ENCODE results near the gene OR14A2. TPM values are rescaled to one million over a fixed set of nuclear protein-coding genes. Genes with fewer than 3 reads are reported as not detected.

OR14A2 gene
- polyA plus RNA-seq, 1 of the 3 experiments (the other 2 are of a cell fraction) = not detected

Other genes starting within 250 kb of the OR14A2 start
- gene OR2C3, start 211.7 kb downstream of the OR14A2 start, polyA plus RNA-seq (2012; rRNA removed) = not detected in 2 replicates
- not detected in 2 replicates for gene GCSAML, start 199.0 kb downstream of the OR14A2 start, polyA plus RNA-seq (2012; rRNA removed)
- gene OR2G2, start 159.8 kb downstream of the OR14A2 start, polyA plus RNA-seq (2012; rRNA removed) = not detected in 2 replicates
- gene OR2G3, start 142.6 kb downstream of the OR14A2 start, polyA plus RNA-seq (2012; rRNA removed) = not detected in 2 replicates
- gene OR13G1, start 68.4 kb downstream of the OR14A2 start, polyA plus RNA-seq (2012; rRNA removed) = not detected in 2 replicates
- not detected in 2 replicates for gene OR6F1, start 31.5 kb downstream of the OR14A2 start, polyA plus RNA-seq (2012; rRNA removed)
- not detected in 2 replicates for gene OR14K1, start 9.5 kb downstream of the OR14A2 start, polyA plus RNA-seq (2012; rRNA removed)
- not detected in 2 replicates for gene OR1C1, start 12.4 kb upstream of the OR14A2 start, polyA plus RNA-seq (2012; rRNA removed)
- gene OR14A16, start 76.0 kb upstream of the OR14A2 start, polyA plus RNA-seq (2012; rRNA removed) = not detected in 2 replicates
- gene OR11L1, start 93.8 kb upstream of the OR14A2 start, polyA plus RNA-seq (2012; rRNA removed) = not detected in 2 replicates
- gene TRIM58, start 109.0 kb upstream of the OR14A2 start, polyA plus RNA-seq (2012; rRNA removed) = 0.13 and 0.35 TPM in 2 replicates
- gene OR2W3, start 147.4 kb upstream of the OR14A2 start, polyA plus RNA-seq (2012; rRNA removed) = 0.13 TPM in 1 of 2 replicates, not detected in the other
- gene OR2T8, start 172.1 kb upstream of the OR14A2 start, polyA plus RNA-seq (2012; rRNA removed) = not detected in 2 replicates
- not detected in 2 replicates for gene OR2AJ1, start 176.7 kb upstream of the OR14A2 start, polyA plus RNA-seq (2012; rRNA removed)
- gene OR2L8, start 200.7 kb upstream of the OR14A2 start, polyA plus RNA-seq (2012; rRNA removed) = not detected in 2 replicates
- gene OR2AK2, start 217.1 kb upstream of the OR14A2 start, polyA plus RNA-seq (2012; rRNA removed) = 0.06 TPM in 1 of 2 replicates, not detected in the other